HUES48 (cell line): ENCODE results near the gene TSPAN32.
"Not testable (repeated sequence)": the region's sequence is repeated elsewhere in the genome, so short reads cannot be mapped to it uniquely, and the experiment has no call there.

Experiments
- H3K27ac ChIP-seq: one replicate; pipeline ENCODE4 v1.7.0; 2013; ENCODE audit warnings: low read depth, low read length, inconsistent platforms
- H3K27me3 ChIP-seq: 2 replicates; pipeline ENCODE4 v1.6.1; 2013; ENCODE audit warnings: mild to moderate bottlenecking, low read length; ENCODE audit not compliant: control insufficient read depth, insufficient read depth
- H3K36me3 ChIP-seq: 2 replicates; pipeline ENCODE4 v1.6.1; 2013; ENCODE audit warnings: low read length; ENCODE audit not compliant: control insufficient read depth, insufficient read depth
- H3K4me1 ChIP-seq: 2 replicates; pipeline ENCODE4 v1.6.1; 2013; ENCODE audit warnings: mild to moderate bottlenecking, low read length; ENCODE audit not compliant: control insufficient read depth, insufficient read depth
- H3K4me3 ChIP-seq: 2 replicates; pipeline ENCODE4 v1.5.1; 2013; ENCODE audit warnings: mild to moderate bottlenecking, low read depth, low read length
- H3K9ac ChIP-seq: 2 replicates; pipeline ENCODE4 v1.6.1; 2013; ENCODE audit warnings: mild to moderate bottlenecking, low read depth, low read length, moderate library complexity
- H3K9me3 ChIP-seq: 2 replicates; pipeline ENCODE4 v1.6.1; 2013; ENCODE audit warnings: low read length; ENCODE audit not compliant: control insufficient read depth, insufficient read depth

Gene TSPAN32

DNA sequence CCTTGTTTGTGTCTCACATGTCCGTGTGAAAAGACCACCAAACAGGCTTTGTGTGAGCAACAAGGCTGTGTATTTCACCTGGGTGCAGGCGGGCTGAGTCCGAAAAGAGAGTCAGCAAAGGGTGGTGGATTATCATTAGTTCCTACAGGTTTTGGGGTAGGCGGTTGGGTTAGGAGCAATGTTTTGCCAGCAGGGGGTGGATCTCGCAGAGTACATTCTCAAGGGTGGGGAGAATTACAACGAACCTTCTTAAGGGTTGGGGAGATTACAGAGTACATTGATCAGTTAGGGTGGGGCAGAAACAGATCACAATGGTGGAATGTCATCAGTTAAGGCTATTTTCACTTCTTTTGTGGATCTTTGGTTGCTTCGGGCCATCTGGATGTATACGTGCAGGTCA, 36.9 kb downstream of the TSPAN32 start:
- not testable (repeated sequence) for H3K27me3 ChIP-seq, H3K9me3 ChIP-seq, H3K36me3 ChIP-seq, H3K4me3 ChIP-seq, H3K9ac ChIP-seq
- peak overlapping the region; percentile 51 for H3K27ac ChIP-seq
- peaks cover 21% of the 10 kb centered on the region for H3K4me1 ChIP-seq

DNA sequence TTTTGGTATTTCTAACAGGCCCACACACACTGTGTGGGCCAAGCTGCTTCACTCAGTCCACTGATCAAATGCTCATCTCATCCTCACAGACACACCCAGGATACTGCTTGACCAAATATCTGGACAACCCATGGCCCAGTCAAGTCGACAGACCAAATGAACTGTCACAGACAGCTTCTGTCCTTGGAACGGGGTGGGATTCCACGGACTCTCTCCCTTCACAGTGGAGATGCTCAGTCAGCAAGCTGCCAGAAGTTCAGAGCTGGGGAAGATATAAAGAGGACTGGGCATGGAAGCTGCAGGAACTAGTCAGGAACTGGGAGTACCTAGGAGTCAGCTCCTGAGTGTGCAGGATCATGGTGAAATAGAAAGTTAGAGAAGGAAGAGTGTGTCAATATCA, 40.7 kb downstream of the TSPAN32 start:
- no peaks in the 10 kb centered on the region for H3K36me3 ChIP-seq
- H3K4me3 ChIP-seq = no peak overlapping the region
- H3K9me3 ChIP-seq = peaks cover 6% of the 10 kb centered on the region; the same call in 1 of the 2 replicates
- H3K27me3 ChIP-seq = no peaks in the 10 kb centered on the region
- H3K9ac ChIP-seq = no peak overlapping the region
- no peak overlapping the region for H3K27ac ChIP-seq
- H3K4me1 ChIP-seq = peaks cover 21% of the 10 kb centered on the region

DNA sequence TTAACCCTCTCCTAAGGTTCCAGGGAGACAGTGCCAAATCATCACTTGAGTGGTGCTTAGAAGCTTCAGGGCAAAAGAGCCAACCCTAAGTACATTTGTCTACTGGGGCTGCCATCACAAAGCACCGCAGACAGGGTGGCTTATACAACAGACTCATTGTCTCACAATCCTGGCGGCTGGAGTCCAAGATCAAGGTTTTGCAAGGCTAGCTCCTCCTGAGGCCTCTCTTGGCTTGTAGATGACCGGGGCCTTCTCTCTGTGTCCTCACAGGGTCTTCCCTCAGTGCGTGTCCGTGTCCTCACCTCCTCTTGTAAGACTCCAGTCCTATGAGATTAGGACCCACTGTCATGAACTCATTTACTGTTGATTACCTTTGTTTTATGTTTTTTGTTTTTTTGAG, 41.2 kb downstream of the TSPAN32 start:
- Histone ChIP-seq H3K36me3 (no peaks in the 10 kb centered on the region), H3K9me3 (peaks cover 6% of the 10 kb centered on the region; the same call in 1 of the 2 replicates), H3K4me3 (no peak overlapping the region), H3K27ac (no peak overlapping the region), H3K27me3 (no peaks in the 10 kb centered on the region), H3K9ac (no peak overlapping the region), H3K4me1 (peaks cover 18% of the 10 kb centered on the region)

DNA sequence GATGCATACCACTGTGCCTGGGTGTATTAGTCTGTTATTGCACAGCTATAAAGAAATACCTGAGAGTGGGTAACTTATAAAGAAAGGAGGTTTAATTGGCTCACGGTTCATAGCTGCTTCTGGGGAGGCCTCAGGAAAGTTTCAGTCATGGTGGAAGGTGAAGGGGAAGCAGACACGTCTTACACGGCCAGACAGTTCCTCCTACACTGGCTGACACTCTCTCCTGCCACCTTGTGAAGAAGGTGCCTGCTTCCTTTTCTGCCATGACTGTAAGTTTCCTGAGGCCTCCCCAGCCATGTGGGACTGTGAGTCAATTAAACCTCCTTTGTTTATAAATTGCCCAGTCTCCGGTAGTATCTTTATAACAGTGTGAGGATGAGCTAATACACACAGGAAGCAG, 41.7 kb downstream of the TSPAN32 start:
- Histone ChIP-seq H3K9ac (no peak overlapping the region), H3K36me3 (no peaks in the 10 kb centered on the region), H3K27me3 (no peaks in the 10 kb centered on the region), H3K4me1 (peaks cover 13% of the 10 kb centered on the region), H3K27ac (no peak overlapping the region), H3K4me3 (no peak overlapping the region), H3K9me3 (peaks cover 6% of the 10 kb centered on the region; the same call in 1 of the 2 replicates)

DNA sequence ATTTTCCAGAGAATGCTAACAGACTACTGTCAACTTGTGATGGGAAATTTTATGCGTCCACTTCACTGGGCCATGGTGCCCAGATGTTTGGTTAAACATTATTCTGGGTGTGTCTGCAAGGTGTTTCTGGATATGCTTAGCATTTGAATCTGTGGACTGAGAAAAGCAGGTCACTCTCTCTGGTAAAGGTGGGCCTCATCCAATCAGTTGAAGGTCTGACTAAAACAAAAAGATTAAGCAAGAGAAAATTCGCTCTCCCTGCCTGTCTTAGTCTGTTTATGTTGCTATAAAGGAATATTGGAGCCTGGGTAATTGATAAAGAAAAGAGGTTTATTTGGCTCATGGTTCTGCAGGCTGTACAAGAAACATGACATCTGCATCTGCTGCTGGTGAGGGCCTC, 43.2 kb downstream of the TSPAN32 start:
- Histone ChIP-seq H3K27ac (no peak overlapping the region), H3K9me3 (peaks cover 19% of the 10 kb centered on the region), H3K4me1 (no peaks in the 10 kb centered on the region), H3K27me3 (no peaks in the 10 kb centered on the region), H3K9ac (no peak overlapping the region), H3K4me3 (no peak overlapping the region), H3K36me3 (no peaks in the 10 kb centered on the region)

DNA sequence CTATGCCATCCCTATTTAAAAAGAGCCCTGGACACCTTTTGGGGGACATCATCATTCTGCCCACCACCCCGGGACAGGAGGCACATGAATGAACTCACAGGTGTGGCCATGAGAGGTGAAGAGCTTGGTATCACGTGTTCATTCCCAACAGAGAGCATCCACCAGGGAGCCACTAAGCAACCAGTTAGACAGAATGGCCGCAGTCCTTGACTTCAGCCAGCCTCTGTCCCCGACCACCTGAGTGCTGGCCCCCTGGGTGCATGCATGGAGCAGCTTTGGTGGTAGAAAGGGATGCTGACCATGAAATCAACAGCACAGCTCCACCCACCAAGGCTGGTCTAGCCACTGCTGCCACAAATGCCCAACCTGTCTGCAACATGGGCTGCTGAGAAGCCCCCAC, 44.2 kb downstream of the TSPAN32 start:
- Histone ChIP-seq H3K4me1 (no peaks in the 10 kb centered on the region), H3K27me3 (no peaks in the 10 kb centered on the region)

DNA sequence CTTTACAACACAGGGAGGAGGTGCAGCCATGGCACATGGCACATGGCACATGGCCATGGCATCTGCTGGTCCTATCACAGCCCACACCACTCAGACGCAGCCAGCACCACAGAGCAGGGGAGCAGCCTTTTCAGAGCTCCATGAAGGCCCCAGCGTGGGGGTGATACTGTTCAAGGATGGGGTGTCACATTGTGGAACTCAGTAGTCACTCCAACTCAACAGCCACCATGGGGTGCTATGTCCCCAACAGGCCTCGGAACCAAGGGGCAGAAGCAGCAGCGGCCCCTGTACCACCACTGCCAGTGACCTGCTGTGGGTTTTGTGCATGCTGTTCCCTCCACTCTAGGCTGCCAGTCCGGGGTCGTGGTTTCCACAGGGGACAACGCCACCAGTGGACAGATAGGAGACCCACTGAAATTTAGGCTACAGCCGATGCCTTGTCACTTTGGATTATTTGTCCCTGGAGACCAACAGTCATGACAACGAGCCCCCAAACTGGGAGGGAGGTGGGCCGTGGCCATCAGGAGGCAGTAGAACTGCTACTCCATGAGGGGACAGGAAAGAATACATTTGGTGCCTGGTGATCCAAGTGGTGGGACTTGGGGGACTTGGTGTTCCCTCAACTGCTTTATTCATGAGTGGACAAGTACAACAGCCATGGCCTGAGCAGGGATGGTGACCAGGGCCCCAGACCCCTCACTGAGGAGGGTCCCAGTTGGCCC, 44.9 kb downstream of the TSPAN32 start:
- Histone ChIP-seq H3K4me3 (no peak overlapping the region), H3K9me3 (peaks cover 22% of the 10 kb centered on the region), H3K27ac (no peak overlapping the region), H3K36me3 (no peaks in the 10 kb centered on the region), H3K9ac (no peak overlapping the region), H3K27me3 (no peaks in the 10 kb centered on the region), H3K4me1 (no peaks in the 10 kb centered on the region)

More for the DNA sequence above, 44.2 kb downstream of the TSPAN32 start:
- Histone ChIP-seq H3K4me3 (no peak overlapping the region), H3K9me3 (peaks cover 22% of the 10 kb centered on the region), H3K36me3 (no peaks in the 10 kb centered on the region), H3K27ac (no peak overlapping the region), H3K9ac (no peak overlapping the region)

DNA sequence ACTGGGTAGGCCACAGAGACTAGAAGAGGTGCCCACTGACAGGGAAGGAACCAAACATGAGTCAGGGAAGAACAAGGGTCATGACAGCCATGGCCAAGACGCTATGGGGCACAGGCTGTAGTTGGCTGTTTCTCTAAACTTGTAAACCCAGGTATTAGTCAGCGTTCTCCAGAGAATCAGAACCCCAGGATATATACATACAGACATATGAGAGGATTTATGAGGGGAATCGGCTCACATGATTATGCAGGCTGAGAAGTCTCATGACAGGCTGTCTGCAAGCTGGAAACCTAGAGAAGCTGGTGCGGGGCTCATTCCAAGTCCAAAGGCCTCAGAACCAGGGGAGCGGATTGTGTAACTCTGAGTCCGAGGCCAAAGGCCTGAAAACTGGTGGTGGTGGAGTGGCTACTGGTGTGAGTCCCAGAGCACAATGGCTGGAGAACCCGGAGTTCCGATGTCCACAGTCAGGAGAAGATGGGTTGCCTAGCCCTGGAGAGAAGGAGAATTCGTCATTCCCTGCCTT, 45.6 kb downstream of the TSPAN32 start:
- Histone ChIP-seq H3K4me3 (no peak overlapping the region), H3K9ac (no peak overlapping the region), H3K27me3 (no peaks in the 10 kb centered on the region), H3K27ac (no peak overlapping the region), H3K4me1 (no peaks in the 10 kb centered on the region), H3K9me3 (peaks cover 22% of the 10 kb centered on the region), H3K36me3 (no peaks in the 10 kb centered on the region)

DNA sequence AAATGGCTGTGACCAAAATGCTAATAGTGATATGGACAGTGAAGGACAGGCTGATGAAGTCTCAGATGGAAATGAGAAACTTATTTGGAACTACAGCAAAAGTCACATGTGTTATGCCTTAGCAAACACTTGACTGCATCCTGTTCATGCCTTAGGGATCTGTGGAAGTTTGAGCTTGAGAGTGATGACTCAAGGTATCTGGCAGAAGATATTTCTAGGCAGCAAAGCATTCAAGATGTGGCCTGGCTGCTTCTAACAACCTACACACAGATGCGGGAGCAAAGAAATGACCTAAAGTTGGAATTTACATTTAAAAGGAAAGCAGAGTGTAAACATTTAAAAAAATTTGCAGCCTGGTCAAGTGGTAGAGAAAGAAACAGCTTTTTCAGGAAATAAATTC, 47.2 kb downstream of the TSPAN32 start:
- no peak overlapping the region for H3K27ac ChIP-seq
- no peaks in the 10 kb centered on the region for H3K4me1 ChIP-seq
- no peaks in the 10 kb centered on the region for H3K27me3 ChIP-seq
- H3K36me3 ChIP-seq = no peaks in the 10 kb centered on the region
- peaks cover 22% of the 10 kb centered on the region for H3K9me3 ChIP-seq
- H3K4me3 ChIP-seq = no peak overlapping the region
- H3K9ac ChIP-seq = no peak overlapping the region

DNA sequence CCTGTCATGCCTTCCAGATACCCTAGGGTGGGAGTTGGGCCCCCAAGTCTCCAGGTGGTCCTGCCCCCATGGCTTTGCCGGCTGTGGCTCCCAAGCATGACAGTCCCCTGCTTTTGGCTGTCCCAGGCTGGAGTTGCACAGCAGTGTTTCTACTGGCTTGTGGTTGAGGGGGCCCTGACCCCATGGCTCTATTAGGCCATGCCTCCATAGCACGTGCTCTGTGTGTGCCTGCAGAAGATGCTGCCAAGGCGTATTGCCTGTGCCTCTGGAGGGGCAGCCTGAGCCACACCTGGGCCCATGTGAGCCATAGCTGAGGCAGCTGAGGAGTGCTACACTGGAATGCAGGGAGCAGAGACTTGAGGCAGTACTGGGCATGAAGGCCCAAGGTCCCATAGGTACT, 49.9 kb downstream of the TSPAN32 start:
- Histone ChIP-seq H3K27me3 (no peaks in the 10 kb centered on the region), H3K9ac (no peak overlapping the region), H3K36me3 (no peaks in the 10 kb centered on the region), H3K9me3 (peaks cover 23% of the 10 kb centered on the region), H3K4me3 (no peak overlapping the region), H3K27ac (no peak overlapping the region), H3K4me1 (no peaks in the 10 kb centered on the region)

DNA sequence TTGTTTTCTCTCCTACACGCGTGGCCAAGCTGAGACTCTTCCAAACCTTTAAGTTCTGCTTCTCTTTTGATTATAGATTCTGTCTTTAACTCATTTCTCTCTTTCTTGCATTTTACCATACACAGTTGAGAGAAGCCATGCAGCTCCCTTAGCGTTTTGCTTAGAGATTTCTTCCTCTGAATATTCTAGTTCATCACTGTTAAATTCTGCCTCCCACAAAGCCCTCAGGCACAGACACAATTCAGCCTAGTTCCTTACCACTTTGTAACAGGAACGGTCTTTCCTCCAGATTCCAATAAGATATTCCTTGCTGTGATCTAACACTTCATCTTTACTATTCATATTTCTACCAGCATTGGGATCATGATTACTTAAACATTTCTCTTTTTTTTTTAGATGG, 50.6 kb downstream of the TSPAN32 start:
- H3K36me3 ChIP-seq = no peaks in the 10 kb centered on the region
- H3K9ac ChIP-seq = no peak overlapping the region
- H3K27me3 ChIP-seq = no peaks in the 10 kb centered on the region
- H3K4me1 ChIP-seq = no peaks in the 10 kb centered on the region
- no peak overlapping the region for H3K27ac ChIP-seq
- peaks cover 23% of the 10 kb centered on the region for H3K9me3 ChIP-seq
- H3K4me3 ChIP-seq = no peak overlapping the region
